NCI-H146 (cell line): ENCODE results near the gene CLDN24.

Source experiments
- DNase-seq: peaks from one replicate; lab custom pipeline; 2025; lab: John Stamatoyannopoulos, UW

CLDN24 gene

DNA sequence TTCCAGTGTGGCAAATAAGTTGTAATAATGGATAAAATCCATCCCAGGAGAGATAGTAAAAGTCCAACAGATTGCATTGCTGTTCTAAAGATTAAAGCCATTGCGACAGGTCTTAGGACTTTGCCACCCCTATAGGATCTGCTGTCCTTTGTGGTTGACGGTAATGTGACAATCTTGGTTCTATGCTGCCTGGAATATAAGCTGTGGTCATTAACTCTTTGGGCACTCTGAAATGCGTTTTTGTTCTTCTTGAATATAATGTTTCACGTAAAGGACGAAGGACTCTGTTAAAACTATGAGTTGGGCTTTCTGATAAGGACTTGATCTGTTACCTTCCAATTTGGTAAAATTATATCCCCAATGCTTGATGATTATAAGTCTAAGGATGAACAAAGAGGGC, at the start of gene CLDN24:
TSS of gene CLDN24 (minus strand) at position 101 of the 400 bp plus-strand sequence. CDS start at position 101, 0 bp downstream.
- DNase-seq: no peak

DNA sequence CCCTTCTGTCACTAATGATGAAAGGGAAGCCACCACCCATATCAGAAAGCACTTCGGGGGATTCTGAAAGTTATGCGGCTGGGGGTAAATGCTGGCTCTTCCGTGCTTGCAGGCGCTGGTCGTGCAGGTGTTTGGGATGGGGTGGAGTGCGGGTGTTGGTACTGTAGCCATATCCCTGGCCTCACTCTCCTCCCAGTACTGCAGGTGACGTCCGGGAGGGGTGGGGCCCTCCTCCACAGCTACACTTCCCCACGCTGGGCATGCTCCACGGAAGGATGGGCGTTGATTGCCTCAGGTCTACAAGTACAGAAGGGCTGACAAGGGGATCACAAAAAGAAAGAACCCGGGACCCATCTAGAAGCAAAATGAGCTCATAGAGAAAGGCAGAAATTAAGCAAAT, 48.6 kb upstream of the CLDN24 start:
- DNase-seq: no peak

DNA sequence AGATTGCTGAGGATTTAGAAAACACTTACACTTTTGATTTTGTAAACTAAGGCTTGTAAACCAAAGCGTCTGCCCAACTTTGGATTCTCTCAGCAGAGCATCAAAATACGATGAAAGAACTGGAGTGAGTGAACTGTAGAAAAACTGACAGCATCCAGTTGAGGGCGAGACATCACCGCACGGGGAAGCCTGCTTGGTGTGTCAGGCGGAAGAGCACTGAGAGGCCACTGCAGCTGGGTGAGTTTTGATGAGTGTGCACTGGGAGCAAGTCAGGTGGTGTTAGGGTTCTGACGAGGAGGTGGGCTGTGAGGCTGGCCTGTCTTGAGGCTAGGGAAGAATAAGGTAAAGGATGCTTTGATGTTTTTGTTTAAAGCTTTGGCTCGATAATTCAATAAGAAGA, 46.8 kb upstream of the CLDN24 start:
- no peak for DNase-seq

DNA sequence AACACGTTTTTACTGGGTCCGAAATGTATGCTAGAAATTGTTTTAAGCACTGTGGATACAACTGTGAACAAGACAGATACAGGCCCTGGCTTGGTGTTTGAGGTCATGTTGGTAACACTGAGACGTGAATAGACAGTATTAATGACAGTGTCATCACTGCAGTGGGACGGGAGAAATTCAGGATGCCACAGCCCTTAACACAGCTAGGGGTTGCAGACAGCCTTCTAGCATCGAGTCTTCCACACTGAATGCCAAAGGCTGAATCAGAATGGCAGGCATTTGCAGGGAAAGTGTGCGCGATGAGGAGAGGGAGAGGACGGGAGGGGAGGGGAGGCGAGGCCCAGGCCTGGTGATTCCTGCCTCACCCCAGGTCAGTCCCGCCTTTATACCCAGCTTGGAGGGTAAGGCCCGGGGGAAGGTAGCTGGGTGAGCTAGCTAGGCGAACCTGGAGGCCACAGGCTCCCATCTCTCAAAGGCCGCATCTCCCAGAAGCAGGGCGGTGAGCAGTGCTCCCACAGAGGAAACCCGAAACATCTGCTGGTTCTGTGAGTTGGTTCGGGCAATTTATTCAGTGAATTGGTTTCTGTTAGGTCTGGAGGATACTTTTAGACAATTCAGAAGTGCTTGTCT, 44.1 kb upstream of the CLDN24 start:
- no peak for DNase-seq

DNA sequence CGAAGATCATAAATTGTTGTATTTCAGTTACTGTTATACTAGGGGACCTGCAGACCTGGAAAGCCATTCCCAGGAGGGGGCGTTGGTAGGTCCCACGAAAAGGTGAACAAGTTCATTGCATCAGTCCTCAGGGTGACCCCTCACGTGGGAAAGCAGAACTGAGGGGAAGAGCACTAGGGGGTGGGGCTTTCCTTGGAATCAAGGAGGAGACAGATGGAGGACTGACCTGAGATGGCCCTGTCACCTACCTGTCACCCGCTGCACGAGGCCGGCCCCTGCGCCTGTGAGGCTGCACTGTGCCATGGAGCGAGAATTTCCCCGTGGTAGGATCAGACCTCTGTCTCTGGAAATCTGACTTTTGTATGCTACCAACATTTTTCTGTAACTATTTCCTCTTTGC, 41.8 kb upstream of the CLDN24 start:
- no peak for DNase-seq

DNA sequence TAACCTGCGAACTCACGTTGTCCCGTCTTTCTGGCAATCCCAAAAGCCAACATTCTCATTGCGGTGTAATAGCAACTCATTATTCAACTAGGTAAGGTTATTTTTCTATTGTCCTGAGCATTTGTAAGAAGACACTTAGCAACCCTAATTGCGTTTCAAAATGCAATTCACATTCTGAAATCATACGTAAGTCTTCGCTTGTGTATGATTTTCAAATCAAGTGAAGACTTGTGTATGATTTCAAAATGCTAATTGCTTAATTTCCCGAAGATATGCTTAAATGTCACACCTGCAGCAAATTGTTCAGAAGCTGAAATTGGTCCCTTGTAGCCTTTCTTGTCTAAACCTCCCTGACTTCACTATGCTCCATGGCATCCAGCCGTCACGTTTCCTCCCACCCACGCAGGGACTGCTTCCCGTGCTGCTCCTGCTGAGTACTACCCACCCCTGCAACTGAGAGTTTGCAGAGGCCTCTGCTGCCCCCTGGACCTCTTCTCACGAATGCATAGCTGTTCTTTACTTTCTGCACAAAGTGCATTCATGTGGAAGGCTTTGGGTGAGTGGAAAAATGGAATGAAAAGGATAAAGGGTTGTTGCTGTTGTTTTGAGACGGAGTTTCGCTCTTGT, 40.8 kb upstream of the CLDN24 start:
- no peak for DNase-seq

DNA sequence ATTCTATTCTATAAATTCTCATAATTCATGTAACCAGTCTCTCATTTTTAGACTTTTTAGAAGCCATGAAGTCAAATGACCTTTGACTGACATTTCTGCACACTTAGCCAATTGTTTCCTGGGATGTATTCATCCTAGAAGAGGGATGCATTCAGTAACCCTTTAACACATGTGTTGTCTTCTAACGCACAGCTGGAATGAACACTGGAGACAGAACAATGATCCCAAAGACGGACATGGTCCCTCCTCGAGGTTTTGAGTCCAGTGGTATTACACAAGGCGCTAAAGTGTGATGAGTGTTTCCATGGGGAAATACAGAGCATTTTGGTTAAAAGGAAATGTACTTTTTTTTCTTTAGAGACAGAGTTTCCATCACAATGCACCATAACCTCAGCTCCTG, 39.8 kb upstream of the CLDN24 start:
- DNase-seq: no peak

DNA sequence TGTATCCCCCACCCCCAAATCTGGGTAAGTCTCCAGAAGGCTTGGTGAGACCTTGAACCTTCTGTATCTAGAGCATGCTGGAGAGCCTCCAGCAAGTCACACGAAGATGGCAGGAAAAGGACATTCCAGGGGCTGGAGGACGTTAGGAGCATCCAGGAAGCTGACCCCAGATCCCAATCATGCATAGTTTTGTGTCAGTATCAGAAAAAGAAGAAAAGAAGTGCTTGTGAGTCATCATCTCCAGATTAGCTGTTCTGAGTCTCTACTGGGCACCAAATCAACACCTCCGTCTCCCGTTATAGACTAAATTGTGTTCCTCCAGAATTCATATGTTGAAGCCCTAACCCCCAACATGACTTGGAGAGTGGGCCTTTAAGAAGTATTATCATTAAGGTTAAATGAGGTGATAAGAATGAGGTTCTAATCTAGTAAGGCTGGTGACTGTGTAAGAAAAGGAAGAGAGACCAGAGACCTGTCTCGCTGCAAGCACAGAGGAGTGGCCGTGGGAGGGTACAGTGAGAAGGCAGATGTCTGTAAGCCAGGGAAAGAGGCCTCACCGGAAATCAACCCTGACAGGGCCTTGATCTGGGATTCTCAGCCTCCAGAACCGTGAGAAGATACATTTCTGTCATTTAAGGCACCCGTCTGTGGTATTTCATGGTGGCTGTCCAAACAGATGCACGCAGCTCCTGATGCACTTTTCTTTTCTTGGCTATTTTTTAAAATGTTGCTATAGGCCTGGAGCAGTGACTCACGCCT, 38.1 kb upstream of the CLDN24 start:
- no peak for DNase-seq

DNA sequence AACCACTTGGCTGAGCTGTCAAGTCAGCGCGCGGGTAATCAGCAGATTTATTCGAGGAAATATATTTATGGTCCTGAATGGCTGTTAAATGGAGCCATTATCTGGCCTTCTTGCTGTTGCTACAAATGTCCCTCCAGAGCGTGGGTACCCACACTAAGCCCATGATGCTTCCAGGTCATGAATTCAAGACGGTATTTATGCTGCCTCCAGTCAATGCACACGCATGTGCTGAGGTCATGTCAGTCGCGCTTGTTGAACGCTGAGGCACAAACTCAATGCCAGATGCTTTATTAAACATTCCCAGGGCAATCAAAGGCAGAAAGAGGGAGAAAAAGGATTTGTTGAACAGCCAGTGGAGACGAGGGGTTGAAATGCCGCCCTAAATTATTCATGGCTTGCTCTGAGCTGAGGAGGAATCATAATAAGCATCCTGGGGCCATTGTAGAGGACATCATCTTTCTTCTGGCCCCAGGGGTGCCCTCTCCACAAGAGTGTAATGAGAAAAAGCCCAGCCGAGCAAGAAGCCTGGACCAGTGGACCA, 36.1 kb upstream of the CLDN24 start:
- no peak for DNase-seq

DNA sequence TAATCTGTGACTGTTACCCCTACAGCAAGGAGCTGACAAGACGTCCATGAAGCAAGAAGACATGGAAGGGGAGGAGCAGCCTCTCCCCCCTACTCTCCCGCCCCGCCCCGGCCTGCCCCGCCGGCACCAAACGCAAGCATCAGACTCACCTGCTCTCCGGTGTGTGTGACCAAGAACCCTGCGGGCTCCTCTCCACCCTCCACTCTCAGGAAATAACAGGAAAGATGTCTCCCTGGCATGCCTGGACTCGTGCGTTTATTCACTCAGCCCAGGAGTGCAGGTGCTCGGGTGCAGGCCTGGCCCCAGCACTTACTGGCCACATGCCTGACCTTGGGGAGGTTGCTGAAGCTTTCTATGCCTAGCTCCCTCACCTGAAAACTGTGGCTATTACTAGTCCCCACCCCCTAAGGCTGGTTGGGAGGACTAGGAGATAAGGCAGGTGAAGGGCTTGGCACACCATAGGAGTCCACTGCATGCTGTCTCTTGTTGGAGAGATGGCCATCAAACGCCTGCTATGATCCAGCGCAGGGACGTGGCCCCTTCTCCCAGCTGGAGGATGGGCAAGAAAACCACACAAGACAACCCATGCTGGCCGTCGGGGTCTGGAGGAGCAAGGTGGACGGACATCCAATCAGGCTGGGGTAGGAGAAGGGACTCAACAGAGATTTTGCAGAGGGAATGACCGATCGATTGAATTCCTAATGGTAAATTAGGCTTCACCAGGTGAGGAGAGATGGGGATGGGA, 34.9 kb upstream of the CLDN24 start:
- DNase-seq: peak; percentile 88

DNA sequence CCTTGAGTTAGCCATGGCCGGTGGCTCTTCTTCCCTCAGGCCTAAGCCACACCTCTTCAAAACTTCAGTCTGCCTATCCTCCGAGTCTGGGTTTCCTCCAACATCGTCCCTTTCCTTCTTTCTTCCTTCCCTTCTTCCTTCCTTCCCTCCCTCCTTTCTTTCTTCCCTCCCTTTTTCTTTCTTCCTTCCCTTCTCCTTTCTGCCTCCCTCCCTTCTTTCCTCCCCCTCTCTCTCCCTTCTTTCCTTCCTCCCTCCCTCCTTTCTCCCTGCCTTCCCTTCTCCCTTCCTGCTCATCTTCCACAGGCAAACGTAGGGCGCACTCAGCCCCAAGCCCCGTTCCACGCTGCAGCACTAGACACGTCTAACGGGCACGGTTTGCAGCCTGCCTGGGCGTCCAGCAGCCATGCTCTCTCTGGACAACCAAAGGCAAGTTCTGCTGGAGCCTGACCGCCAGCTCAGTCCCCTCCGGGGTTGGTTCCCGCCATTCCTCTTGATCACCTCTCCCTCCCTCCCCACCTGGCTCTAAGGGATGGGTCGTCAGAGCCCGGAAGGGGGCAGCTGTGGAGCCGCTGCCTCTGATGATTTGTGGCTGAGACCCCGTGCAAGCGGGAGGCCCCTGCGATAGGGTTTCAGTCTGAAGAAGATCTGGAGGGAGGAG, 34.1 kb upstream of the CLDN24 start:
- peak; percentile 43 for DNase-seq

DNA sequence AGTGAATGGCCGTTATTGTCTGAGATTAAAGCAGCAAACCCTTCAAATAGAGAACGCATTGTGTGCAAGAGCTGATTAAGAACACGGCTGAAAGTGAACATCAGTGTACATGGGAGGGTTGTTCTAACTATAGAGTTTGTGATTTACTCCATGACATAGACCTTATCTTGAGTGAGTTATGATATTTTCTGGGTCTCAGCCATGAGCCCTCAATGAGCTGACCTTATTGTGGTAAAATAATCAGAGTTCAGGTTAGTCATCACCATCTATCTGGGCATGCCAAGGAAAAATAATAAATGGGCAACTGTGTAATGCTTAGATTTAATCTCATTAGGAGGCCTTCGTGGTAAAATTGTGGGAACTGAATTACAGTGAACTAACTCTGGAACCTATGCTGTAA, 33.2 kb upstream of the CLDN24 start:
- DNase-seq: no peak

DNA sequence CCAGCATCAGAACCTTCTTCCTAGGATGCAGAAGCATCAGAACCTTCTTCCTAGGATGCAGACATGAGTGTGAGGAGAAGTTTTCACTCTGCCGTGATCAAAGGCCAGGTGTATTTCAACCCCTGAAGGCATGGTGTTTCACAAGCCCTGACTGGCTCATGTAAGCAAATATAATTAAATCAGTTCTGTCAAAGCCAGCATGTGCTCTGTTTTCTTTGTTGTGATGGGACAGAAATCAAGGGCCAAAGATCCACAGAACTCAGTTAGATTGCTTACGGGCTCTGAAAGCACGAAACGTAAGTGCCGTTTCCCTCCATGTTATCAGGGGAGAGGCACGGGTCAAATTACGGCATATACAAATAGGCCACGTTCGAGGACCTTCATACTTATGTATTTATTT, 32.0 kb upstream of the CLDN24 start:
- DNase-seq: peak; percentile 71

DNA sequence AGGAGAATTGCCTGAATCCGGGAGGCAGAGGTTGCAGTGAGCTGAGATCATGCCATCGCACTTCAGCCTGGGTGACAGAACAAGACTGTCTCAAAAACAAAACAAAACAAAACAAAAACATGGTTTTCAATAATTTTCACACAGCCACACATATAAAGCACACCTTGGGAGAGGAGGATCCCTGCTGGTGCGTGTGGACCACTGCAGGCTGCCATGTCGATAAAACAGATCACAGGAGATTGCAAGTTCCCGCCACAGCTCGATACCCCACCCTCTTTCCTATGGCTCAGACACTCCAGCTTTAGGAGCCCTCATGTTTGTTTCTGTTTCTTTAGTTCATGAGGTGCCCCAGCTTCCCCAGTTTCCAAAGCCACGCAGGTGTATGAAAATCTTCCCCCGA, 31.3 kb upstream of the CLDN24 start:
- DNase-seq: no peak

DNA sequence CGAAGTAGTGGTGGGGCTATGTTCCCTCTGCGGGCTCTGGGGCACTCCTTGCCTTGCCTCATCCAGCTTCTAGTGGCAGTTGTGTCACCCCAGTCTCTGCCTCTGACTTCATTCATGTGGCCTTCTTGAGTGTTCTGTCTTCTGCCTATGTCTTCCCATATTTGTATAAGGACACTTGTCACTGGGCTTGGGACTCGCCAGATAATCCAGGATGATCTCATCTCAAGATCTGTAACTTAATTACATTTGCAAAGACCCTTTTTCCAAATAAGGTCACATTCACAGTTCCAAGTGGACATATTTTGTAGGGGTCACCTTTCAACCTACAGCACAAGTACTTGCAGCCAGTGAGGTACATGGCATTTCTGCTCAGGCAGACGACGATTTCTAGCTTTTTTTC, 30.3 kb upstream of the CLDN24 start:
- DNase-seq: no peak

DNA sequence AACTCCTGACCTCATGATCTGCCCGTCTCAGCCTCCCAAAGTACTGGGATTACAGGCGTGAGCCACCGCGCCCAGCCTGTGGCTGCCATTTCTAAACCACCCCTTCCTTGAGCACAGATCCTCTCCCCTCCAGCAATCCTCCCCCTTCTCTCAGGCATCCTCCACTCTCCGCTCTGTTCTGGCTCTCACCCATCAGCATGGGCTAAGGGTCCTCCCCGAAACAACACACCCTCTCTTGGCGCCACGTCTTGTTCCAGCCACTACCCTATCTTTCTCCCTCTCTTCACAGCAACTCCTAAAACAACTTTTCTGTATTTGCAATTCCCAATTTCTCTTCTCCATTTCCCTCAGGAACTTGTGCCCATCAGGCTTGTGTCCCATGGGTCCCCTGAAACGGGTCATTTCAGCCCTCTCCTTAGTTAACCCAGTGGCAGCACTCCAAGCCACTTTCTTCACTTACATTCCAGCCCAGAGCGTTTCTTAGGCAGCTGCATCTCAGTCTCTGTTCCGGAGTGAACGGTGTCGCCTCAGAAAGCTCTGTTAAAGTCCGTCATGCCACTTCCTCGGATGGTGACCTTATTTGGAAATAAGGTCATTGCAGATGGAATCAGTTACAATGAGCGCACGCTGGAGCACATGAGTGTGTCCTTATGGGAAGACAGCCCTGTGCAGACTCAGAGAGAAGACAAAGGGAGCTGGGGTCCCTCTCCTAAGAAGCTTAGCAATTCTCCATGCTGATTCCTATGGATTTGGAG, 28.3 kb upstream of the CLDN24 start:
- DNase-seq: no peak

DNA sequence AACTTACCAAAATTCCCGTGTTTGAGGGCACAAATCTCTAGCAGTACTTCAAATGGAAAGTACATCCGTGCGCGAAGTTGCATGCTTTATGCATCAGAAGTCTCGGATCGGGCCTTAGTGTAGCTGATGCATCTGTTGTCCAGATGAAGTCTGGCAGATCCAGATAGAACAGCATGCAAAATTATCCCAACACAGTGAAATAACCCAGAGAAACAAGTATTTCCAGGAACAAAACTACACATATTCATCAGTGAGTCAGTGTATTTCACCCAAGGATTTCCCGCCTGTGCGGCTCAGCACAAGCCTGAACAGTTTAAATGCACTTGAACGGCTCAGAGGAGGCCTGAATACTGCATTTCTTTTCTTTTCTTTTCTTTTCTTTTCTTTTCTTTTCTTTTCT, 27.4 kb upstream of the CLDN24 start:
- no peak for DNase-seq

DNA sequence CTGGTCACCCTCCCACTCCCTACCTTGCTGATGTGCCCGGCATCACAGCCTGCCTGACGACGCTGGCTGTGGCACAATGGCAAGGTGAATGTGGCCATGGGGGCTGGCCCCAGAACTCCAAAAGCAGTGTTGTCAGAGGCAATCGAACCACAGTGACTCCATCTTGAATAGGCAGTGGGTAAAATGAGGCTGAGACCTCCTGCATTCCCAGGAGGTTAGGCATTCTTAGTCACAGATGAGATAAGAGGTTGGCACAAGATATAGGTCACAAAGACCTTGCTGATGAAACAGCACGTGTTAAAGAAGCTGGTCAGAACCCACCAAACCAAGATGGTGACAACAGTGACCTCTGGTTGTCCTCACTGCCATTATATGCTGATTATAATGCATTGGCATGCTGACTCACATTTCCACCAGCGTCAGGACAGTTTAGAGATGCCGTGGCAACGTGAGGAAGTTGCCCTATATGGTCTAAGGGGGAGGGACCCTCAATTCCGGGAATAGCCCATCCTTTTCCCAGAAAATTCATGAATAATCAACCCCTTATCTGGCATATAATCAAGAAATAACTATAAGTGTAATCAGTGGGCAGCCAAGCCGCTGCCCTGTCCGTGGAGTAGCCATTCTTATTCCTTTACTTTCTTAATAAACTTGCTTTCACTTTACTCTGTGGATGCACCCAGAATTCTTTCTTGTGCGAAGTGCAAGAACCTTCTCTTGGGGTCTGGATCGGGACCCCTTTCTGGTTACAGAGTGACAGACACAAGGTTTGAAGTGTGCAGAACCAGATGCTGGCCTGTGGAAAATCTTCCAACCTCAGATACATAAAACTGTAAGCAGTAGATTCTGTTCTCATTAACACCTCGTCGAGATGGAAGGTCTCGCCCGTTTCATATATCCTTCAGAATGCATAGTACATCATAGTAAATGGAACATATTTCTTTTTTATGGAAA, 26.8 kb upstream of the CLDN24 start:
- no peak for DNase-seq

DNA sequence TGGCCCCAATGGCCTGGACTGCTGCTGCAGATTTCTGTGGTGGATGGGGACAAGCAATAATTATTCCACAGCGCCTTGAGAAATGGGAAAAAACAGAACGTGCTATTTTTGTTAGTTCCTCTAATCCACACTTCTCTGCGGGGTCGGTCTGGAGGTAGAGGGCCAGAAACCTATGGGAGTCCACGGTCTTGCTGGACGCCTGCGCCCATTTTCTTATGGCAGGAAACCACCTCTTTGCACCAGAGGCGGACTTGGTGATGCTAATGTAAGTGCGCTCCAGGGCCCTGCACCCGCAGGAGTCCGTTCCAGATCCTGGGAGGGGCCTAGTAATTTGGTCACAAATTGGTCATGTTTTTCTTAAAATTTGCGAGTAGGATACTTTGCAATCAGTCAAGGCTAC, 25.9 kb upstream of the CLDN24 start:
- DNase-seq: no peak

DNA sequence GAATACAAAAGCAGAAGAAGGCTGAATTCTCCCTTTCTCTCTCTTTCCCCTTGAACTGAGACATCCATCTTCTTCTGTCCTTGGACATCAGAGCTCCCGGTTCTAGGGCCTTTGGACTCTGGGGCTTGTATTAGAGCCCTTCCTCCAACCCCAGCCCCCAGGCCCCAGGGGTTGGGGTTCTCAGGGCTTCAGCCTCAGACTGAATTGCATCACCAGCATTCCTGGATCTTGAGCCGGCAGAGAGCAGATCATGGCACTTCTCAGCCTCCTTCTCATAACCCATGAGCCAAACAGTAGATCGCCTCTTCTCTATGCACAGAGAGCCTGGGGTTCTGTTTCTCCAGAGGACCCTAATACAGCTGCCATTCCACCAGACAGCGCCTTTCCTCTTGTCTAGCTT, 25.3 kb upstream of the CLDN24 start:
- no peak for DNase-seq
